ENCODE data around the gene NEK6.

- TF ChIP-seq CTCF (IDR thresholded peaks at IDR 0.05) (no peak), ZFX (IDR thresholded peaks at IDR 0.05; ENCODE audit: borderline replicate concordance) (no peak)
Measured at GRCh38 chr9:124248960-124249359, 8.8 kb upstream of the NEK6 start.

All from 22Rv1 (cell line).